A549 (cell line): ENCODE measurements around the gene TP53BP2.

Experiments
- CTCF ChIP-seq: fragments of >200 bp; sonication (Bioruptor Twin); formaldehyde crosslinking; IDR thresholded peaks from 3 replicates; pipeline ENCODE4 v1.5.1; 2016
- EP300 ChIP-seq, 2 experiments: fragments of >200 bp; sonication (Bioruptor Twin); formaldehyde crosslinking; IDR thresholded peaks; 2 replicates in 1 of 2; 3 replicates in 1 of 2; pipeline ENCODE4 v1.6.1; 2016 to 2017
- HOXA7 ChIP-seq: fragments of 250-450 bp; sonication (Bioruptor Pico); IDR thresholded peaks from 2 replicates; pipeline ENCODE4 v1.5.0; 2020; ENCODE audit warnings: mild to moderate bottlenecking, moderate library complexity
- MAFK ChIP-seq: fragments of 450-650 bp; IDR thresholded peaks from 2 replicates; pipeline ENCODE4 v1.6.1; 2014; ENCODE audit not compliant: partially characterized antibody
- MAZ ChIP-seq: fragments of 150-350 bp; IDR thresholded peaks from 2 replicates; pipeline ENCODE4 v1.6.1; 2014; ENCODE audit warnings: antibody characterized with exemption, low read depth, low read length, borderline replicate concordance
- NR3C1 ChIP-seq: fragments of >200 bp; sonication (Bioruptor Twin); formaldehyde crosslinking; IDR thresholded peaks from 3 replicates; pipeline ENCODE4 v1.6.1; 2017
- PHF8 ChIP-seq: fragments of 200-600 bp; sonication (generic); IDR thresholded peaks from 2 replicates; pipeline ENCODE4 v1.6.1; 2016; ENCODE audit warnings: low read depth, mild to moderate bottlenecking, antibody characterized with exemption, moderate library complexity, borderline replicate concordance
- POLR2A ChIP-seq: IDR thresholded peaks from 2 replicates; pipeline ENCODE4 v1.6.1; 2012; ENCODE audit warnings: mild to moderate bottlenecking, low read length
- RFX5 ChIP-seq: fragments of 450-650 bp; IDR thresholded peaks from 2 replicates; pipeline ENCODE4 v1.7.1; 2014; ENCODE audit warnings: antibody characterized with exemption, mild to moderate bottlenecking, moderate library complexity
- SMC3 ChIP-seq: fragments of >200 bp; sonication (Bioruptor Twin); formaldehyde crosslinking; IDR thresholded peaks from 3 replicates; pipeline ENCODE4 v1.6.1; 2018; ENCODE audit warnings: inconsistent platforms
- SREBF2 ChIP-seq: fragments of 450-650 bp; IDR thresholded peaks from 2 replicates; pipeline ENCODE4 v1.6.1; 2014; ENCODE audit warnings: mild to moderate bottlenecking, moderate library complexity
- ZFP36 ChIP-seq: fragments of 450-650 bp; IDR thresholded peaks from 2 replicates; pipeline ENCODE4 v1.6.1; 2014; ENCODE audit warnings: borderline replicate concordance; ENCODE audit not compliant: partially characterized antibody

- TF ChIP-seq PHF8 (no peak), NR3C1 (no peak), MAZ (no peak), RFX5 (no peak), SREBF2 (no peak), SMC3 (no peak), HOXA7 (CRISPR knock-in tag) (no peak), MAFK (no peak), POLR2A (no peak), CTCF (no peak), ZFP36 (no peak), EP300 (IDR thresholded peaks at IDR 0.05) (no peak)
These were observed 53.7 kb downstream of the TP53BP2 start for GRCh38 chr1:223792046-223792445.
